ENCODE data around the gene KRTAP9-7.

KRTAP9-7 gene

GRCh38 chr17:41324180-41325075, 48.9 kb downstream of the KRTAP9-7 start:
- H3K27ac ChIP-seq = no peak overlapping the region
- H3K4me1 ChIP-seq (ENCODE audit: control insufficient read depth in 1 of 2, insufficient read depth in 1 of 2, low read depth in 1 of 2, low read length in 1 of 2) = peaks cover 7 to 8% of the 10 kb centered on the region in 2 experiments
- no peaks in the 10 kb centered on the region for H3K36me3 ChIP-seq

GRCh38 chr17:41325126-41325525, 49.6 kb downstream of the KRTAP9-7 start:
- no peak overlapping the region for H3K27ac ChIP-seq
- no peaks in the 10 kb centered on the region for H3K36me3 ChIP-seq
- no peak for TF ChIP-seq CTCF (IDR thresholded peaks at IDR 0.05)
- H3K9me3 ChIP-seq = no peaks in the 10 kb centered on the region
- no peaks in the 10 kb centered on the region for H3K27me3 ChIP-seq
- H3K4me1 ChIP-seq (ENCODE audit: control insufficient read depth in 1 of 2, insufficient read depth in 1 of 2, low read depth in 1 of 2, low read length in 1 of 2) = peaks cover 7 to 8% of the 10 kb centered on the region in 2 experiments
- H3K4me3 ChIP-seq (ENCODE audit: low read depth in 1 of 2, low read length in 1 of 2) = no peak overlapping the region

More at GRCh38 chr17:41324180-41325075, 48.9 kb downstream of the KRTAP9-7 start:
- Histone ChIP-seq H3K9me3 (no peaks in the 10 kb centered on the region), H3K4me3 (ENCODE audit: low read depth in 1 of 2, low read length in 1 of 2) (no peak overlapping the region), H3K27me3 (no peaks in the 10 kb centered on the region)
- TF ChIP-seq CTCF (IDR thresholded peaks at IDR 0.05) = no peak

DNA sequence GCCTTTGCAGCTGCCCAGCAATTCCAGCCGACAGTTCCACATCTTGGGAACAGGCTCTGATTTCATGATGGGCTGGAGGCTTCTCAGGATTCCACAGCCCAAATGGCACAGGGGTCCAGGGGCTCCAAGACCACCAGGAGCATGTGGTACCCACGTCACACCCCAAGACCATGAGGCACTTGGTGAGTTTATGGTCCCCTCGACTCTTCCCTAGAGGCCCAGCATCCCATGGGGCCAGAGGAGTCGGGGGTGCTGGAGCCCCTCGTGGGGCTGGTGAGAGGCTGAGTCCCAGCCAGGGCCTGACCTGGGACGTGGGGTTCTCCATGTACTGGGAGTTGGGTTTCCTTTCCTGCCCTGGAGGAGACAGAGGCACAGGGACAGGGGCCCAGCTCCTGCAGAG, 50.1 kb downstream of the KRTAP9-7 start:
- no peaks in the 10 kb centered on the region for H3K36me3 ChIP-seq
- H3K9me3 ChIP-seq = no peaks in the 10 kb centered on the region
- TF ChIP-seq CTCF (IDR thresholded peaks at IDR 0.05) = no peak
- H3K4me3 ChIP-seq (ENCODE audit: low read depth in 1 of 2, low read length in 1 of 2) = no peak overlapping the region
- no peaks in the 10 kb centered on the region for H3K27me3 ChIP-seq
- H3K4me1 ChIP-seq (ENCODE audit: control insufficient read depth in 1 of 2, insufficient read depth in 1 of 2, low read depth in 1 of 2, low read length in 1 of 2) = peaks cover 7 to 8% of the 10 kb centered on the region in 2 experiments
- no peak overlapping the region for H3K27ac ChIP-seq

All from neutrophil (primary cell).